Endothelial cell (in vitro differentiated cells): ENCODE data around the gene C11orf52. TPM values are rescaled to one million over a fixed set of nuclear protein-coding genes. Genes with fewer than 3 reads are reported as not detected.

Source experiments
- DNase-seq: peaks from one replicate; pipeline ENCODE4 v3.0.0; 2021; ENCODE audit warnings: low spot score
- H3K27ac Mint-ChIP-seq: one replicate; pipeline ENCODE4 v1.8.0; 2021; ENCODE audit warnings: mixed read lengths, inconsistent platforms; ENCODE audit not compliant: unreplicated experiment
- H3K27me3 Mint-ChIP-seq: one replicate; pipeline ENCODE4 v1.8.0; 2021; ENCODE audit warnings: mild to moderate bottlenecking, moderate library complexity, mixed read lengths, inconsistent platforms; ENCODE audit not compliant: unreplicated experiment
- H3K36me3 Mint-ChIP-seq: one replicate; pipeline ENCODE4 v1.8.0; 2021; ENCODE audit warnings: mild to moderate bottlenecking, low read depth, mixed read lengths, inconsistent platforms; ENCODE audit not compliant: unreplicated experiment
- H3K4me1 Mint-ChIP-seq: one replicate; pipeline ENCODE4 v1.8.0; 2021; ENCODE audit warnings: mild to moderate bottlenecking, mixed read lengths, inconsistent platforms; ENCODE audit not compliant: unreplicated experiment
- H3K4me3 Mint-ChIP-seq: one replicate; pipeline ENCODE4 v1.8.0; 2021; ENCODE audit warnings: mild to moderate bottlenecking, mixed read lengths, inconsistent platforms; ENCODE audit not compliant: unreplicated experiment
- H3K9me3 Mint-ChIP-seq: one replicate; pipeline ENCODE4 v1.8.0; 2021; ENCODE audit warnings: mixed read lengths, inconsistent platforms; ENCODE audit not compliant: unreplicated experiment
- CTCF ChIP-seq: fragments of 200-600 bp; sonication (generic); IDR thresholded peaks from one replicate; pipeline ENCODE4 v1.5.0; 2021; ENCODE audit warnings: antibody characterized with exemption; ENCODE audit not compliant: unreplicated experiment
- total RNA-seq: library from RNA; stranded (reverse); fragmentation: NEBNext Ultra II Directional; extraction: Animal tissue kit (Norgen Biotek cat#: 25700); gene quantifications from one replicate; pipeline ENCODE4 v1.2.1, GENCODE V29; 2021; ENCODE audit not compliant: unreplicated experiment

C11orf52 gene
- total RNA-seq, 1 donor from 2014 or later: 2.8 TPM

- no peaks in the 10 kb centered on the region for H3K36me3 Mint-ChIP-seq
- H3K4me1 Mint-ChIP-seq: peaks cover 27% of the 10 kb centered on the region
- H3K9me3 Mint-ChIP-seq: no peaks in the 10 kb centered on the region
- no peak for TF ChIP-seq CTCF
- peaks cover 1% of the 10 kb centered on the region for H3K27me3 Mint-ChIP-seq
- peak; percentile 23 for DNase-seq
- H3K4me3 Mint-ChIP-seq: no peak overlapping the region
- H3K27ac Mint-ChIP-seq: peak overlapping the region; percentile 94
These were observed 25.4 kb downstream of the C11orf52 start for GRCh38 chr11:111944139-111944538.

- H3K27me3 Mint-ChIP-seq: no peaks in the 10 kb centered on the region
- no peak for TF ChIP-seq CTCF
- no peak for DNase-seq
- H3K27ac Mint-ChIP-seq: peak overlapping the region; percentile 94
- H3K4me1 Mint-ChIP-seq: peaks cover 30% of the 10 kb centered on the region
- no peaks in the 10 kb centered on the region for H3K9me3 Mint-ChIP-seq
- peak overlapping the region; percentile 60 for H3K4me3 Mint-ChIP-seq
- no peaks in the 10 kb centered on the region for H3K36me3 Mint-ChIP-seq
These were observed 25.9 kb downstream of the C11orf52 start for GRCh38 chr11:111944651-111945051.

- Mint-ChIP-seq H3K27me3 (no peaks in the 10 kb centered on the region), H3K4me1 (peaks cover 33% of the 10 kb centered on the region), H3K27ac (peak overlapping the region; percentile 94), H3K36me3 (no peaks in the 10 kb centered on the region), H3K4me3 (no peak overlapping the region), H3K9me3 (no peaks in the 10 kb centered on the region)
- TF ChIP-seq CTCF: no peak
- DNase-seq: no peak
These were observed 26.5 kb downstream of the C11orf52 start for GRCh38 chr11:111945198-111945597.

- TF ChIP-seq CTCF: no peak
- no peak overlapping the region for H3K27ac Mint-ChIP-seq
- H3K4me1 Mint-ChIP-seq: peaks cover 29% of the 10 kb centered on the region
- no peaks in the 10 kb centered on the region for H3K36me3 Mint-ChIP-seq
- no peak overlapping the region for H3K4me3 Mint-ChIP-seq
- no peaks in the 10 kb centered on the region for H3K9me3 Mint-ChIP-seq
- DNase-seq: no peak
- no peaks in the 10 kb centered on the region for H3K27me3 Mint-ChIP-seq
These were observed 27.8 kb downstream of the C11orf52 start for GRCh38 chr11:111946499-111946898.

- Mint-ChIP-seq H3K4me3 (no peak overlapping the region), H3K27ac (no peak overlapping the region), H3K9me3 (no peaks in the 10 kb centered on the region), H3K36me3 (no peaks in the 10 kb centered on the region), H3K4me1 (peaks cover 29% of the 10 kb centered on the region), H3K27me3 (no peaks in the 10 kb centered on the region)
- TF ChIP-seq CTCF: no peak
- no peak for DNase-seq
These were observed 28.4 kb downstream of the C11orf52 start for GRCh38 chr11:111947143-111947542.
